ENCODE results near the gene CLRN2. TPM values are rescaled to one million over a fixed set of nuclear protein-coding genes. Genes with fewer than 3 reads are reported as not detected.
"Not testable (repeated sequence)": the region's sequence is repeated elsewhere in the genome, so short reads cannot be mapped to it uniquely, and the experiment has no call there.

CLRN2 gene
- total RNA-seq, 1 donor from 2014 or later: not detected

- no peak for DNase-seq
These were observed 10.9 kb upstream of the CLRN2 start for GRCh38 chr4:17504081-17504480.

- no peak for DNase-seq
These were observed 4.4 kb upstream of the CLRN2 start for GRCh38 chr4:17510582-17510981.

GRCh38 chr4:17511051-17511450 is 3.9 kb upstream of the CLRN2 start:
- peak; percentile 16 for DNase-seq

GRCh38 chr4:17511509-17511949 is 3.4 kb upstream of the CLRN2 start:
- peak; percentile 73 for DNase-seq

GRCh38 chr4:17511950-17512795 is 2.8 kb upstream of the CLRN2 start, which contains the start of gene QDPR:
TSS of gene QDPR (minus strand) at chr4:17512090. CDS start at chr4:17512054, 36 bp downstream.
- peak; percentile 84 for DNase-seq

GRCh38 chr4:17512973-17513665 is 1.8 kb upstream of the CLRN2 start:
- no peak for DNase-seq

- DNase-seq: no peak
These were observed 761 bp downstream of the CLRN2 start for GRCh38 chr4:17515445-17516407.

- no peak for DNase-seq
These were observed 2.0 kb downstream of the CLRN2 start for GRCh38 chr4:17516980-17517379.

- DNase-seq: no peak
These were observed 2.7 kb downstream of the CLRN2 start for GRCh38 chr4:17517664-17518063.

GRCh38 chr4:17521595-17521994 is 6.6 kb downstream of the CLRN2 start:
- no peak for DNase-seq

GRCh38 chr4:17523662-17524061 is 8.7 kb downstream of the CLRN2 start:
- no peak for DNase-seq

- no peak for DNase-seq
These were observed 11.9 kb downstream of the CLRN2 start for GRCh38 chr4:17526695-17527477.

GRCh38 chr4:17528551-17529165 is 13.7 kb downstream of the CLRN2 start:
- DNase-seq: no peak

GRCh38 chr4:17531538-17532285 is 16.7 kb downstream of the CLRN2 start:
- DNase-seq: no peak

GRCh38 chr4:17534705-17535104 is 19.7 kb downstream of the CLRN2 start:
- DNase-seq: no peak

GRCh38 chr4:17535242-17535641 is 20.3 kb downstream of the CLRN2 start:
- DNase-seq: no peak

GRCh38 chr4:17535906-17536305 is 20.9 kb downstream of the CLRN2 start:
- DNase-seq: no peak

GRCh38 chr4:17537060-17537459 is 22.1 kb downstream of the CLRN2 start:
- not testable (repeated sequence) for DNase-seq

GRCh38 chr4:17544205-17544604 is 29.2 kb downstream of the CLRN2 start:
- DNase-seq: peak; percentile 76

GRCh38 chr4:17544831-17545234 is 29.9 kb downstream of the CLRN2 start:
- DNase-seq: no peak
